ENCODE data around the gene CYP46A1.

Gene CYP46A1

DNA sequence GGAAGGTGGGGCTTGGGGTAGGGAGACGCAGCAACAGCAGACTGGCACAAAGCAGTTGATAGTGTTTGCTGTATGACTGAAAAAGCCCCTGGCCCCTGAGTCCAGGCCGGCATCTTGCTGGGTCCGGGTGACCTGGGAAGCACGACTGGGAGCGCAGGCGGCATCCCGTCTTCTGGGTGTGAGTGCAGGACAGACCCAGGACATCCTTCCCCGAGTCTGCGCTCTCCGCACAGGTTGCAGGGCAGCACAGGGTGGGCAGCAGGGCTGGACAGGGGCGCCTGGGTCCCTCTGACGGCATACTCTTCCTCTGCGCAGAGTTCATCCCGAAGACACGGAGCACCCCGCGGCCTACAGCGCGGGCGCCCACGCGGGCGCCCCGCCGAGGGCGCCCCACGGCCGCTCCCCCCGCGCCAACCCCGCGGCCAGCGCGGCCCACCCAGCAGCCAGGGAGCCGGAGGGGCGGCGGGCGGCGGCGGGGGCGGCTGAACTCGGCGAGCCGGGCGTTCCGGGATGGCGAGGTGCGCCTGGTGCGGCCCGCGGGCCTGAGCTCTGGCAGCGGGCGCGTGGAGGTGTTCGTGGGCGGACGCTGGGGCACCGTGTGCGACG, 9.2 kb upstream of the CYP46A1 start:
- no peak for DNase-seq

DNA sequence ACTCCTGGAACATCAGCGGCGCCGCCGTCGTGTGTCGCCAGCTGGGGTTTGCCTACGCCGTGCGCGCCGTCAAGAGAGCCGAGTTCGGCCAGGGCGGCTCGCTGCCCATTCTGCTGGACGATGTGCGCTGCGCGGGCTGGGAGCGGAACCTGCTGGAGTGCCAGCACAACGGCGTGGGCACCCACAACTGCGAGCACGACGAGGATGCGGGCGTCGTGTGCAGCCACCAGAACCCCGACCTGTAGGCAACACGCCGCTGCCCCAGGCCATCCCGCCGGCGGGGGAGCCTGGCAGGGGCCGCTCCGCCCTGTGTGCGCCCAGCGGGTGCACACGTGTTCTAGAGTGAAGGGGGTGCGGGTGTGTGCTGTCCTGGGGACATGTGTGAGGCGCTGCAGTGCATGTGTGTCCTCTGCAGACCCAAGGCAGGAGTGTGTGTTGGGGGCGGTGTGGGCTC, 8.7 kb upstream of the CYP46A1 start:
- no peak for DNase-seq

DNA sequence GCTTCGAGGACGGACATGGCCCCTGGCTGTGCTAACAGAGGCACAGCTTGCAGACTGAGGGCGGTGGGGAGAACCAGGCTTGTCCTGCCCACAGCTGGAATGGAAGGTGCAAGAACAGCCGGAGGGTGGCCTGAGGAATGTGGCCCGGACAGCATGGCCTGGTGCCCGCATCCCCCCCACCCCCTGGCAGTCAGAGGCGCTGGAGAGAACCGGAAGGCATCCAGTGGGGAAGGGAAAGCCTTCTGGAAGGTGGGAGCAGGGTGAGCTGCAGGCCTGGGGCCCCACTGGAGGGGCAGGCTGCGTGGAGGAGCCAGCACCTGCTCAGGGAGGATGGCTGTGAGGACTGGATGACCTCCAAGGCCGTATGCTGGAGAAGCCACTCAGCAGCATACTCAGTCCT, 8.1 kb upstream of the CYP46A1 start:
- DNase-seq = no peak

DNA sequence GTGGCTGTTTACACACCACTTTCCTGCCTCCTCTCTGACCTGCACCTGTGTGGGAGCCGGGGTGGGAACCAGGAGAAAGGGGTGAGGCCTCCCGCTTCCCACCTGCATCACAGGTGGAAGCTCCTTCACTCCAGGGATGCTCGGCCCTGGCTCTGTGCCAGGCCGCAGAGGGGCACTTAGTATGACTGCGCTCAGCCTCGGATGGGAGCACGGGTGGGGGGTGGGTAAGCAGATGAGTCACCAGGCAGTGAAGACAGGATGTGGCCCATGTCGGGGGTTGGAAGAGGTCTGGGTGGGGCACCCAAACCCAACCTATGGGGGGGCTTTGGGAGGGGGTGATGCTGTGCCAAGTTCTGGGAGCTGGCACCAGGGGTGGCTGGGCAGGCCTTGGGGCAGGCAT, 7.4 kb upstream of the CYP46A1 start:
- no peak for DNase-seq

DNA sequence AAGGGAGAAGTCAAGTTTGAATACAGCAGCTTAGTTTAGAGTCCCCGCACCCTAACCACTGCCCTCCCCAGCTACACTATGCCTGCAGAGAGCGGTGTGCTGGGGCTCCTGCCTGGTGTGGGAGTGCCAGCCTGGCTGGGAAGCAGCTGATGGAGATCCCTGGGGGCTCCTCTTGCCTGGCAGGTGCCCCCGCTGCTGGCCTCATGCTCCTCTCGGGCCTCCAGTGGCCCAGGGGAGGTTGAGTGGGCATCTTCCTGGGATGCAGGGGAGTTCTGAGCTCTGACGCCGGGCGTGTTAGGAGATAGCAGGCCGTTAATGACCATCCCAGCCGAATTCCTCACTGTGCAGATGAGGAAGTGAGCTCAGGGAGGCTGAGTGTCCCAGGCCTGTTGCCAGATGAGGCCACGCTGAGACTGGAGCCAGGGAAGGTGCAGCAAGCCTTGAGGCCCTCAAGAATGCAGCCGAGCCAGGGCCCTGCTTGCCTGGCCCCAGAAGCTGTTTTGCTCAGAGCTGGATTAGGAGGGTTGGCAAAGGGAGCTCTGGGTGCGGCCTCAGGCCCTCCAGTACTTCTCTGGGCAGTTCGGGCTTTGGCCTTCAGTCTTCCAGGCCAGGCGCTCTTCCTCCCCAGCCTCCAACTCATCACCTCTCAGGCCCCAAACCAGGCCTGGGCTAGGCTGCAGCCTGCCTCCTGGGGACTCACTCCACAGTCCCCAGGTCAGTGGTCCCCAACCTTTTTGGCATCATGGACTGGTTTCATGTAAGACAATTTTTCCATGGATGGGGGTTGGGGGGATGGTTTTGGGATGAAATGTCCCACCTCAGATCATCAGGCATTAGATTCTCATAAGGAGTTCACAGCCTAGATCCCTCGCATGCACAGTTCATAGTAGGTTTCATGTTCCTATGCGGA, 6.6 kb upstream of the CYP46A1 start:
- DNase-seq = no peak

DNA sequence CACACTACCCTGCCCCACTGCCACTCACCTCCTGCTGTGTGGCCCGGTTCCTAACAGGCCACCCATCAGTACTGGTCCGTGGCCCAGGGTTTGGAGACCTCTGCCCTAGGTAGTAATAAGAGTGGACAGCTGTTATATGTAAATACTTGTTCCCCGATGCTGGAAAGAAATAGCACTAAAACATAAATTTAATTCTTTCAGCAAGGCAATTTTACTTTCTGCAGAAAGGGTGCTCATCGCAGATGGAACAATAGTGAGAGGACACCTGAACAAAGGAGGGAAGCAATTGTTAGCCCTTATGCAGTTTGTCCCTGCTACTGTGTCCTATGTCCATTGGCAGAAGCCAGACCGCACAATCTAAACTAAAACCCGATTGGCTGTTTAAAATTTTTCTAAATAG, 5.9 kb upstream of the CYP46A1 start:
- no peak for DNase-seq

DNA sequence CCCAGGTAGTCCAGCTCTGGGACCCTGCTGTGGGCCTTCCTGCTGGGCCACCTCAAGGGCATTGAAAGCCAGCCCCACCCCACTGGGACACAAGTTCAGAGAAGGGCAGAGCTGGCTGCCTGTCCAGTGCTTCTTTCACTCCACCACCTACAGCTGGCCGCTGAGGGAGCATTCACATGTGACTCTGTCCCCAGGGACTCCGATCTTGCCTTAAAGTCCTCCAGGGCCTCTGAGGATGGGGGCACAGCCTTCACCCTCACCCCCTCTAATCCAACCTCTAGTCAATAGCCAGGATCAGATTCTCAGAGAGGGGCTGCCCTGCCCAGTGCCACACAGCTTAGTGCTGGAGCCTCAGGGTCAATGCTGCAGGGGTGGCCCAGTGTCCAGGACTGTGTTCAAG, 5.0 kb upstream of the CYP46A1 start:
- DNase-seq = no peak

DNA sequence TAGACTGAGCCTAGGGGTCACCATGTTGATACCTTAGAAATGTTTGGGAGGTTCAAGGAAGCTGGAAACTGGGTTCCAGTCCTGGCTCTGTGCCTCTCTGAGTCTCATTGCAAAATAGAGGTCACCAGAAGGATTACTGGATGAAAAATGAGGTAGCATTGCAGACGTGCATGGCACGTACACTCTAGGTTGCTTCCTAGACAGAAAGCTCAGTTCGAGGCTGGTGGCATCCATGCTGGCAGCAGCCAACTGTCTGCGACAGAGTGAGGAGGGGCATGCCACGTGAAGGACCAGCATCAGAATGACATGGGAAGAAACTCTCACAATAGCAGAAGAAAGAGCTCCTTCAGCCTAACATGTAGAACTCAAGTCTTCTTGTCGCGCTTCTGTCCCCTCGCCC, 4.6 kb upstream of the CYP46A1 start:
- no peak for DNase-seq

DNA sequence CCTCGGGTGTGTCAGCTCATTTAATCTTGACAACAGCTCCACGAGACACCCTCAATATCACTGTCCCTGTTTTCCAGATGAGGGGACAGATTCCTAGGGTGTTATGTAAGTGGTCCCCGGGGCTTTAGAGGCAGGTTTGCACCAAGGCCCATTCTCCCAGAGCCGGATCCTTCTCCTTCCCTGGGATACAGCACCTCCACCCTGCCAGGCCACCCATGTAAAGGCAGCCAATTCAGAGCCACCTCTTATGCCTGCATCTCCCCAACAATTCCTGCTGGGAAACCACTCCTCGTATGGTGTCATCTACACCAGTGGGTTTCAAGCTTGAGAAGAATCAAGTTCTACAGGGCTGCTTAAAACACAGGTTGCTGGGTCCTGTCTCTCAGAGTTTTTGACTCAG, 4.1 kb upstream of the CYP46A1 start:
- DNase-seq = no peak

DNA sequence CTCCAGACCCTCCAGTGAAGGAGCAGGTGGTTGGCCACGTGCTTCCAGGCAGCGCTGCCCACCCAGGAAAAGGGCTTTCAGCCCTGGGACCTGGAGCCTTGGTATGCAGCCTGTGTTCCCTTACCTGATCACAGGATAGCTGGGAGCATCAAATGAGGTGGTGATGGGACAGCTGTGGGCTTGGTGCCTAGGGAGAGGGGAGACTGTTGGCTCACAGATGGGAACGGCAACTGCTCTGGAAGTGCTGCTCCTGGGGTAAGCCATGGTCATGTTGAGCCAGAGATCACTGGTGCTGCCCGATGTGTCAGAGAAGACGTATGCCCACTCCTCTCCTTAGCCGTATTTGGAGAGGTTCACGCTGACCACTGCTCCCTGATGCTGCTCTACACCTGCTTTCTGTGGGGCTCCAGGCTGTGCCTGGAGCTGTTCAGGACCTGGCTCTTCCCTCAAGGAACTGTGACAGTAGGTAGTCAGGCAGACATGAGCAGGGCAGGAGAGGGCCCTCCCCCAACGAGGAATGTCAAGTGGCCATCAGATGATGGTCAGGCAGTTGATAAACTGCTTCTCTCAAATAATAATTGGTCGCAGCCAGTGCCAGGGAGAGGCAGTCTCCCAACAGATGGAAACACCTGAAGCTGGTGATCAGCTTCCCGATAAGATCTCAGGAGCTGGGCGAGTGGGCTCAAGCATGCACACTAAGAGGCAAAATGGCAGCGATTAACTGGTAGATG, 2.8 kb upstream of the CYP46A1 start:
- DNase-seq = no peak

DNA sequence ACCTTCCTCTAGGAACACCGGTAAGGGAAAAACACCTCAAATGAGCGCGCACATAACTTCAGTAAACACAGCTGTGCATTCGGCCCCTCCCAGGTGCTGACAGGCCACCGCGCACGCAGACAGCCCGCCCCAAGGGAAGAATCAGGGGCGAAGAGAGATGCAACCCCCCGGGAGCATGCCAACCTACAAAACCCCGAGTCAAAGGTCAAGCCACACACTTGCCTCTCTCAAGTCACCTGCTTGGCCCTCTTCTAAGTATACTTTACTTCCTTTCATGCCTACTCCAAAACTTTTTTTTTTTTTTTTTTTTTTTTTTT, 2.3 kb upstream of the CYP46A1 start:
- no peak for DNase-seq

DNA sequence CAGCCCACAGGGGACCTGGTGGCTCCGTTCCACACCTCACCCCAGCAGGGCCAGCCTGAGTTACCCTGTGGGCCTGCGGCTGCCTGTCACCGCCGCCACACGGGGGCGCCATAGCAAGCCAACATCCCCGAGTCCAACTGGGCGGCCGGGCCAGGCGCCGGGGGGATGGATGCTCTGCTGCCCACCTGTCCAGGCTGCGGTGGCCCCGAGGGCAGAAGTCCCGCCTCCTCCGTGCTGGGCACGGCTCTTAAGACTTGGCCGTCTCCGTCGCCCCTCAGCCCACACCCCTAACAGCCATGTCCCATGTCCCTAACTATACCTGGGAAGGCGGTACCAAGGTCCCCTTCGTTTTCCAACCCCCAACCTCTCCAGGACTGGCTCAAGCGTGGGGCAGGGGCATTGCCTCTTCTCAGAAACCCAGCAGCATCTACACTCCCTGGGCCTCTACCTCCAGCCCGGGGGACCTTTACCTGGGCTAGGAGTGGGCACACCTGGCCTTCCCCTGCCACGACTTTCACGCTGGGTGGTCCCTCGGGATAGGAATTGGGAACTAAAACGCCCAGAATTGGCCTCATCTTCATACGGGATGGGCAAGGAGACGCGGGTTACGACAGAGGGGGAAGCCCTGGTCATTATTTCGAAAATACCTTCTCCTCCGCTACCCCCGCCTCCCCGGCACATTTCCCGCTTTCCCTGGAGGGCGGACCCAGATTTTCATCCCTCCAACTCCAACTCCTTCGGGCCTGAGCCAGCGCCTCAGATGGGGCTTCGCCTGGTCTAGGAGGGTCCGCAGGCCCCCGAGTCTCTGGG, 1.1 kb upstream of the CYP46A1 start:
- peak; percentile 78 to 79 for DNase-seq

DNA sequence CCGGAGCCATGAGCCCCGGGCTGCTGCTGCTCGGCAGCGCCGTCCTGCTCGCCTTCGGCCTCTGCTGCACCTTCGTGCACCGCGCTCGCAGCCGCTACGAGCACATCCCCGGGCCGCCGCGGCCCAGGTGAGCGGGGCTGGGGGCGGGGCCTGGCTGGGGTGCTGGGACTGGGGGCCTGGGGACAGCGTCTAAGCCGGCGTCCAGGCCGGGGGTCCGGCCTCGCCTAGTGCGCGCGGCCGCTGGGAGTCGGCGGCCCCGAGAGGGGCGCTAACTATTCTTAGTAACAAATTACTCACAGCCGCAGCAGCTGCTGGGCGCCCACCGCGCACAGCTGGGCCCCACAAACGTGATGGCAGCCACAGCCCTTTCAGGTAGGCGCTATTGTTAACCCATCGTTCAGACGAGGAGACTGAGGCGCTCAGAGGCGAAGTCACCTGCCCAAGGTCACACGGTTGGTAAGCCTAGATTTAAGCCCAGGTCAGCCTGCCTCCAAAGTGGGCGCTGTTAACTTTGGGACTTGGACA, 374 bp downstream of the CYP46A1 start:
- no peak for DNase-seq

DNA sequence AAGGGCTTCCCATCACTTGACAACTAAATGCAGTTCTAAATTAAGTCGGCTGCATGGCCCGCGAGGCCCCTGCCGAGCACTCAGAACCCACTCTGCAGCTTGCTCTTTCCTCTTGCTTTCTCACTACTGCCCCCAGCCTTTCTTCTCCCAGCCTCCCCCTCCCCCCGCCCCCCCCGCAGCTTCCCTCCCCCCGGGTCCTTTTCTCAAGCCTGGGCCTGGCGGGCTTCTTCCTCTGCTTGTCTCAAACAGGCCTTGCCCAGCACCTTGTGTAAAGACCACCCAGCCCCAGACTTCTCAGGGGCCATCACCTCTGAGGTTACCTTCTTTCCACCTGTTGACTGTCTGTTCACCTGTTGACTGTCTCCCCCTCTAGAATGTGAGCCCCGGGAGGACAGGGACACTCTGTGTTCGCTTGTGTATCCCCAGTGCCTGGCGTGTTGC, 1.1 kb downstream of the CYP46A1 start:
- no peak for DNase-seq

DNA sequence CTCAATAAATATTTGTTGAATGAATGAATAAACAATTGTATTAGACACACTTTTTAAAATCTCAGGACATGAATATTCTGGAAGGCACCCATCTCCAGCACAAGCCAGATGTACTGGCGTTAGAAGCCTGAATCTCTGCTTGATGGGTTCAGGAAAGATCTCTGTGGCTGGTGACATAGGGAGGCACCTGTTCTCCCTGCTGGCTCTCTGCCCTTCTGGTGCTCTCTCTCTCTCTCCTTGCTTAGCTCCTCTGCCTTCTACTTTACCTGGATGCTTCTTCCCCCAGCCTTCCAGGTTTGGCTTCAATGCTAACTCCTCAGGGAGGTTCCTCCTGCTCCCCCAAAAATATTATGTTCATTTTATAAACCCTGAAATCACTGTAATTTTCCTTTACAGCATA, 1.5 kb downstream of the CYP46A1 start:
- DNase-seq = no peak

DNA sequence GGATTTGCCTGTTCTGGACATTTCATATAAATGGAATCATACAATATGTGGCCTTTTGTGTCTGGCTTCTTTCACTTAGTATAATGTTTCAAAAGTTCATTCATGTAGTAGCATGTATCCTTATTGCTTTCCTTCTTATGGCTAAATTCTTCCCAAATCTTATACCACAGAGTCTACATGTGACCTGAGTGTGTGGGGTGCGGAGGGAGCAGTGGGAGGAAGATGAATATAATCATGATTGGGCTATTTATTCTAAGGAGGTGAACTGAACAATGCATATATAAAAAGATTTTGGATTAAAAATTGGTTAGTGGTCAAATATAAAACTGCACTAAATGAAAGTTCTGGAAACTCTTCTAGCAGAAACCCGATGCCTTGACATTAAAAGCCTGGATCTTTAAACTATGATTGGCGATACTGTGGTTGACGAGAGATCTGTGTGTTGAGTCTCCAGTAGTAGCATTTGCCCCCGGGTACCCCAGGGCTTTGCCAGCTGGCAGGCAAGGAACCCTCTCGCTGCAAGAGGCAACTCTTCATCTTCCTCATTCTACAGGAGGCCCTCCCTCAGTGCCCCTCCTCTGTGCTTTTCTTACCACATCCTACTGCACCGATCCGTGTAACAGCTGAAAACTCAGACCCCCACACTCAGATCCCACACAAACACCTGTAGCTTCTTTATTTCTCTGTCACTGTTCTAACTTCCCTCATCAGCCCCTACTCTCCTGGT, 2.6 kb downstream of the CYP46A1 start:
- no peak for DNase-seq

DNA sequence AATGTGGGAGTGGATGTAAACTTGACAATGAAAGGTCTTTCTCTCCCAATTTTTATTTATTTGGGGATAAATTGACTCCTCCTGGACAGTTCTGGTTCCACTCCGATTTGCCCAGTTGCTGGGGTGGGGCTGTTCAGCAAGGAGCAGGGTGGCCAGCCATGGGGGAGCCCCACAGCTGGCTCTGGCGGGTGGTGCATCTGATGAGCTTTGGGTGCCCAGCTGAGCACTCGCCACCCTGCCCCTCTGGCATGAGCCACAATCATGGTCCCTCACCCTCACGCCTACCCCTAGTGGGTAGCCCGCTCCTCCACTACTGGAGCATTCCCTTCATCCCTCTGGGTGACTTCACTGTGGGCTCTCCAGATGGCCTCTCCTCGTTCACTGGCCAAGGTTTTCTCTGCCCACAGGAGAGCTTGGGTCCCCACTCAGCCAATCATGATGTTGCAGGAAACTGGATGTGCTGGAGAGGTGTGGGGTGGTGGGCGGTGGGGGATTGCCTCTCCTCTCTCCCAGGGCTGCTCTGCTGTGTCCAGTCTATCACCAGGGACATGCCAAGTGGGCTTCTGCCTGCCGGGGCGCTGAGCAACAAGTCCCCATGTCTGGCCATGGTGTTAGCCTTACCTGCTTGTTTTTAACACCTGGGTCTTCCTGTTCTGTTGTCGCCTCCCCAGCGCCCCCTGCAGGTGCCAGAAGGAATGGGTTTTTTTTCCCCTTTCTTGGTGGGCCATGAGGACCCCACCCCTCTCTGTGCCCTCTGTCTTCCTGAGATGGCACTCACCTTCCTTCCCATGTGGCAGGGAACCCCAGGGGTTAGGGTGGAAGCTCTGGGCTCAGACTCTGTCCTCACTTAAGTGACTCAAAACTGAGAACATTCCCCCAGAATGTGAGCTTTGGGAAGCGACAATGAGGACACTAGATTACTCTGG, 3.4 kb downstream of the CYP46A1 start:
- DNase-seq = peak in 1 of 2 donors; percentile 24

DNA sequence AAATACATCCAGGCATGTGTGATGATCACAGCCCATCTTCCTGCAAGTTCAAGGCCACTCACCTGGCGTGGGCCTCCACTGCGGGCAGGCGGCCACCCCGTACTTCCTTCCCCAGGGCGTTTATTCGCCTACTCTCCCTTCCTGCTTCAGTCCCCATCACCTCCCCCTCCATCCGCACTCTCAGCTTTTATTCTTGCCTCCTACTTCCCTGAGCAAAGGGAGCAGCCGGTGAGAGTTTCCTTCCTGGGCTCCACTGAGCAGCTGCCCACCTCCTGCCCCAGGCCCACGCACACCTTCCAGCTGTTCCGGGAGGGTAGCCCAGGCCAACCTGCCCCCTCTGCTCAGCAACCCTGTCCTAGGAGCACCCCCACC, 4.1 kb downstream of the CYP46A1 start:
- no peak for DNase-seq

DNA sequence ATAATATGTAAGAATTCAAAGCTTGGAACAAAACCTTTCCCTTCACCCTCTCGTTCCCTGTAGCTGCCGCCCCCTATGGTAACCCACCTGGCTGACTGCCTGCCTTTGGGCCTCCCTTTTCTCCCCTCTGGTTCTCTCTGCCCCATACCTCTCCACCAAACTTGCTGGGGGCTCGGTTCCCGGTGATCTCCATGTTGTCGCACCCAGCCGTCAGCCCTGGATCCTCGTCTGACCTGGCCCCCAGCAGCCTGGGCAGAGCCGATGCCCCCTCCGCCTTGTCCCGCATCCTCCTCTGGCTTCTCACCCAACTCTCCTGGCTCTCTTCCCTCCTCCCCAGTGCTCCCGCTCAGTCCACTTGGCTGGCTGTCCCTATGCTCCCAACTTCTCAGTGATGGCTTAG, 4.5 kb downstream of the CYP46A1 start:
- DNase-seq = no peak

DNA sequence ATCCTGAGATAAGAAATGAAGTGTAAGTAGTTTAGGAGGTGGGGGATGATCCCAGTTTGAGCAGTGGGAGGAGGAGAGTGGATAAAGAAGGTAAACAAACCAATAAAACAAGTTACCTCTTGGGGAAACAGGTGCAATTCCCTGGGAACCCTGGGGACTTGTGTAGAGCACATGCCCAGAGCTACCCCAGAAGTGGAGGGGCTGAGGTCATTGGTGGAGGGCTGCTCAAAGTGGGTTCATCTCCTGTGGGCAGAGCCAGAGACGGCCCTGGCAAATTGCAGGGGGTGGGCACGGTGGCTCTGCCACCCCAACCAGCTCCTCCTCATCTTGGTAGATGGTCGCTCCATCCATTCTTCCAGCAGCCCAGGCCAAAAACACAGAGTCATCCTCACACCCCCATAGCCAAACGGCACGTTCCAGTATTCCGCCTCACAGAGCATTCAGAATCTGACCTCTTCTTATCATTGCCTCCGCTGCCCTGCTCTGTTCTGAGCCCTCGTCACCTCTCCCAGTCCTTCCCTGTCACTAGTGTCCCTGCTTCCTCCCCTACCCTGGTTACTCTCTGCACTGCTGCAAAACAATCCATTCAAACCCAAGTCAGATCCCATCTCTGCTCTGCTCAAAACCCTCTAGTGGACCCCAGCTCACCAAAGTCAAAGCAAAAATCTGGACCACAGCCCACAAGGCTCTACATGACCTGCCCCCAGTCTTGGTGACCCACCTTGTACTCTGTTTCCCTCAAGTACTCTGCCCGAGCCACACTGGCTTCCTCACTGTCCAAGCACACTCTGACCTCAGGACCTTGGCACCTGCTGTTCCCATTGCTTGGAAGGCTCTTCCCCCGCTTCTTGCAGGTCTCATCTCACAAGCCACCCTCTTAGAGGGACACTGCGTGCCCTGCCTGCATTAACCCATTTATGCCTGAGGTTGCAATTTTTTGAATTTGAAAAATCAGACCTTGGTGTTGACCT, 5.5 kb downstream of the CYP46A1 start:
- no peak for DNase-seq

All from activated CD4-positive, alpha-beta T cell treated with anti-CD3 and anti-CD28 coated beads for 4 hours (primary cell).